ENCODE results near the gene SRGAP1. TPM values are rescaled to one million over a fixed set of nuclear protein-coding genes. Genes with fewer than 3 reads are reported as not detected.
A peak's percentile ranks its signal among the peaks of the same experiment; 100 is the strongest.

The SRGAP1 gene
- total RNA-seq, 1 donor from 2014 or later = 7.4 TPM

- Histone ChIP-seq H3K9me3 (no peaks in the 10 kb centered on the region), H3K4me3 (no peak overlapping the region), H3K36me3 (no peaks in the 10 kb centered on the region), H3K27me3 (no peaks in the 10 kb centered on the region), H3K4me1 (peaks cover 57% of the 10 kb centered on the region), H3K27ac (peak overlapping the region; percentile 59)
- DNase-seq (ENCODE audit: extremely low spot score in 2 of 2) = no peak
- peak; percentile 8 to 87 for TF ChIP-seq POLR2AphosphoS5 (IDR thresholded peaks at IDR 0.05; ENCODE audit: insufficient read depth in 1 of 2, low read depth in 1 of 2)
- no peak for TF ChIP-seq POLR2A (IDR thresholded peaks at IDR 0.05)
- intact Hi-C loops (cut with DNase I) = no loop called here
Observed at GRCh38 chr12:64088431-64089349, 244.2 kb downstream of the SRGAP1 start.

GRCh38 chr12:64090047-64090446 lies 245.5 kb downstream of the SRGAP1 start:
- no peak for DNase-seq (ENCODE audit: extremely low spot score in 2 of 2)
- Histone ChIP-seq H3K27ac (no peak overlapping the region), H3K36me3 (no peaks in the 10 kb centered on the region), H3K4me3 (no peak overlapping the region), H3K9me3 (no peaks in the 10 kb centered on the region), H3K4me1 (peaks cover 44% of the 10 kb centered on the region), H3K27me3 (no peaks in the 10 kb centered on the region)
- no peak for TF ChIP-seq POLR2A (IDR thresholded peaks at IDR 0.05)
- TF ChIP-seq CTCF (IDR thresholded peaks at IDR 0.05) = no peak
- TF ChIP-seq POLR2AphosphoS5 (IDR thresholded peaks at IDR 0.05; ENCODE audit: insufficient read depth in 1 of 2, low read depth in 1 of 2) = no peak
- intact Hi-C loops (cut with DNase I) = no loop called here

GRCh38 chr12:64091186-64091585 lies 246.7 kb downstream of the SRGAP1 start:
- Histone ChIP-seq H3K36me3 (no peaks in the 10 kb centered on the region), H3K27ac (no peak overlapping the region), H3K9me3 (no peaks in the 10 kb centered on the region), H3K4me3 (no peak overlapping the region), H3K27me3 (no peaks in the 10 kb centered on the region), H3K4me1 (peaks cover 32% of the 10 kb centered on the region)
- intact Hi-C loops (cut with DNase I) = no loop called here
- DNase-seq (ENCODE audit: extremely low spot score in 2 of 2) = no peak
- no peak for TF ChIP-seq POLR2A (IDR thresholded peaks at IDR 0.05)
- TF ChIP-seq POLR2AphosphoS5 (IDR thresholded peaks at IDR 0.05; ENCODE audit: insufficient read depth in 1 of 2, low read depth in 1 of 2) = no peak
- TF ChIP-seq CTCF (IDR thresholded peaks at IDR 0.05) = no peak

- H3K27me3 ChIP-seq = no peaks in the 10 kb centered on the region
Observed at GRCh38 chr12:64092507-64093196, 248.2 kb downstream of the SRGAP1 start.

More at GRCh38 chr12:64092507-64093196, 248.2 kb downstream of the SRGAP1 start:
- H3K4me1 ChIP-seq = peaks cover 21% of the 10 kb centered on the region
- no peaks in the 10 kb centered on the region for H3K36me3 ChIP-seq
- intact Hi-C loops (cut with DNase I) = no loop called here
- H3K9me3 ChIP-seq = no peaks in the 10 kb centered on the region
- TF ChIP-seq CTCF (IDR thresholded peaks at IDR 0.05) = no peak
- TF ChIP-seq POLR2AphosphoS5 (IDR thresholded peaks at IDR 0.05; ENCODE audit: insufficient read depth in 1 of 2, low read depth in 1 of 2) = no peak
- TF ChIP-seq POLR2A (IDR thresholded peaks at IDR 0.05) = no peak
- DNase-seq (ENCODE audit: extremely low spot score in 2 of 2) = no peak
- H3K27ac ChIP-seq = no peak overlapping the region
- no peak overlapping the region for H3K4me3 ChIP-seq

All from vagina (tissue), 2 donors.